Inflammatory macrophage treated with lipopolysaccharide for 1 hour (primary cell): ENCODE data around the gene IQGAP3.
A peak's percentile ranks its signal among the peaks of the same experiment; 100 is the strongest.

Experiments
- DNase-seq, 2 donors: peaks; one replicate each; pipeline ENCODE4 v3.0.0-alpha.2; 2020 to 2022

IQGAP3 gene

DNA sequence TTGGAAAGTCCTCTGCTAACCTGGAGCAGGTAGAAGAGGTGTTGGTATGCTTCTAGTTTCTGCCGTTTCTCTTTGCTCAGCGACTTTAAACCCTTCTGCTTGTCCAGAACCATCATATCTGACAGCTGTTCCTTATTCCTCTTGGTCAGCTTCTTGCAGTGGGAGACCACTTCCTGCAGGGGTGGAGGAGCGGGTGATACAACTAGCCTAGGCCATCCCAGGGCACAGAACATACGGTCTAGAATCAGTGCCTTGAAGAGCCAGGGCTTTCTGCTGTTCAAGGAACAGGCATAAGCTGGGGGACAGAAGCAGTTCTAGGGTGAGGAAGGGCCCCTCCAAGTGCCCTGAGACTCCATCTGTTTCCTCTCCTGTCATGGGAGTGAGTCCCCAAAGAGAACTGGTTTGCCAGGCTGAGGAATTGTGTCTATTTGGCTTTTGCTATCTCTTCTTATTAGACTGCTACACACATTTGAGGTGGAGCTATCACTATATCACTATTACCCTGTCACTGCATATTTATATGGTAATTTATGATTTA lies 32.5 kb downstream of the IQGAP3 start:
- DNase-seq, result peak; percentile 17 to 45

DNA sequence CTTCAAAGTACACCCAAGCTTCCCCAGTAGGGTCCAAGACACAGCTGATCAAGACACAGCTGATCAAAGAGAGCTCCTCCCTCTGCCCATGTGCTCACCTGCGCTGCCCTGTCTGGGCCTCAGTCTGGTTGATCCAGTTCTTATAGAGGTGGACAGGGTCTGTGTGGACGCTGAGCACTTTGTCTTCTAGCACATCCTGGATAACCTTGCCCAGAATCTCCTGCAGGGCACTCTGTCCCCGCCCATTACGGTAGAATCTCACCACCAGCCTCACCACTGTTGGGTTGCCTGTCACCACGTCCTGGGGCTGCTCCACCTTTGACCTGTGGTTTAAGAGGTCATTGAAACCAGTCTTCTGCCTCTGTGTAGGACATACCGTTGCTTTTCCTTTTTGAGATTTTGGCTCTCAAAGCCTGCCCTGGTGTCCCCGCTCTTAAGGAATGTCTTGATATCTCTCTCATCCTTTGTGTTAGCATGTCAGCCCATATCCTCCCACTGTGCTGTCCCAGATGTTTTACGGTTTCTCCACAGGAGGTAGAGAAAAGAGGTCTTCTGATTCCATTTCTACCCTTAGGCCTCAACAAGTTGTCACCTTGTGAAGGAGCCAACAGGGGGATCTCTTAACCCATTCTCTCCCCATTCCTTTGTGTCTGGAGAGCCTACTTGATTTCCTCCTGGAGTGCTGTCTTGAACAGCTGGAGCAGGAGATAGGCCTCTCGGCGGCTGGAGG lies 33.5 kb downstream of the IQGAP3 start:
- no peak for DNase-seq

DNA sequence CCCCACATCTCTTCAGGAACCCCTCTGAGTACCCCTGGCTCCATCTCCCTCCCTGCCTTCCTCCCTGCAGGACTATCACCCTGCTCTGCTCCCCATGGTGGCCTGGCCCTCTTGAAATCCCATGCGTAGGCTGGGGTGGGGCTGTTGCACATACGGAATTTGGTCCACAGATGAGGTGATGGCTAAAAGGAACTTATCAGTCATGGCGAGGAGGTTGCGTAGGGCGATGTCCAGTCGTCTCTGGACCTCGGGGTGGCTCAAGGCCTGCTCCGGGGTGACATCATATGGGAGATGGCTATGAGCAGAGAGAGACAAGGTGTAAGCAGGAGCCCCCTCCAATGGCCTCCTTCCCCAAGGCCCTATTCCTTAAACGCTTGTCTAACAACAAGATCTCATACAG lies 35.3 kb downstream of the IQGAP3 start:
- DNase-seq, result no peak

DNA sequence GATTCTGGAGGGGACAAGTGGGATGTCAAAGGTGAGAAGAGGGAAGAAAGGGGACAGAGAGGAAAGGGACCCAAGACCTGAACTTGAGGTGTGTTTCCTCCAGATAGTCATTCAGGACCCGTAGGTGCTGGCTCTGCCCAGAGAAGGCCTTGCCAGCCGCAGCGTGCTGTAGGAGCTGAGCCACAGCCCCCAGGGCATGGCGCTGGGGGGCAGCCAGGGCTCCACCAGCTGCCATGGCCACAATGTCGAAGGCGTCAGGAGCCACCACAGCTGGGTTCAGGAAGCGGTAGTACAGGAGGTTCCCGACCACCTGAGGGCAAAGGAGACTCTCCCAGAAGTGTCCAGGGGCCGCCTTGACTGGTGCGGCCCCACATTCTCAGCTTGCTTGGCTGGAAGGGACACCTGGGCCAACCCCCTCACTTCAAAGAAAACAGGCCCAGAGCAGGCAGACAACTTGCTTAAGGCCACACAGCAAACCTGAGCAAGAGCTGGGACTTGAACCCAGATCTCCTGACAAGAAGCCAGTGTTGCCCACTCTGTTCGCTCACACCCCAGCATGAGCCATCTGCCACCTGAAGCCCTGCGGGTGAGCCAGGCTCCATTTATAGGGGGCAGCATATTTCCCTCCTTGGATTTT lies 37.8 kb downstream of the IQGAP3 start:
- DNase-seq, result no peak

DNA sequence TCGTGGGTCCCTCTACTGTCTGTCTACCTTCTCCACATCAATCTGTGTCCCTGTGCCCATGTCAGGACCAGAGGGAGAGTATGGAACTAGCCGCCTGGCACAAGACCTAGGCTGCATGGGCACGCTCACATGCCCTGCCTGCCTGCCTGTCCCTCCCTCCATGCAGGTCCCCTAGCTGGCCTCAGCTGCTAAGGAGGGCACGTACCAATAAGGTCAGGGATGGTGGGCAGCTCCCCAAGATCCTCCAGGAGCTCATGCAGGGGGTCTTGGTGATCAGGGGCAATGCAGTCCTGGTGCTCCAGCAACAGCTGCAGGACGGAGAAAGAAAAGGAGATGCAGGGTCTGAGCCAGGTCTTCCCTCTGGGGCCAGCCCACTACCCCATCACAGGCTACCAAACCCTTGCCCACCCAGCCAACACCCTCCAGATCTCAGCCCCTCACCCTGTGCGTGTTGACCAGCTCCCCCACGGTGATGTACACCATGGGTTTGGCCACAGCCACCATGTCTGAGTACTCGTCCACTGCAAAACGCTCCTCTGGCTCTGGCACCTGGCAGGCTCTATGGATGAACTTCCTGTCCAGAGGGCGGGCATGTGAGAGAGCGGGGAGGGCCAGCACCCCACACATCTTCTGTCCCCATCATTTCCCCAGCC lies 38.7 kb downstream of the IQGAP3 start:
- no peak for DNase-seq

DNA sequence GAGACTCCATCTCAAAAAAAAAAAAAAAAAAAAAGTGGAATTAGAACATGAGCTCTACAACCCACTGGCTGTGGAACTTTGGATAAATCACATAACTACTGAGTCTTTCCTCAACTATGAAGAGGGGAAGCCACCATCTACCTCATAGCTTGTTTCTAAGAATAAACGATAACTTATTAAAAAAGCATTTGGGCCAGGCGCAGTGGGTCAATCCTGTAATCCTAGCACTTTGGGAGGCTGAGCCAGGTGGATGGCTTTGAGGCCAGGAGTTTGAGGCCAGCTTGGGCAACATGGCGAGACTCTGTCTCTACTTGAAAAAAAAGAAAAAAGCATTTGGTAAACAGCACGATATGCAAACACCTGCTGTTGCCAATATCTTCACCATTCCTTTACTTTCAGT lies 40.0 kb downstream of the IQGAP3 start:
- no peak for DNase-seq

DNA sequence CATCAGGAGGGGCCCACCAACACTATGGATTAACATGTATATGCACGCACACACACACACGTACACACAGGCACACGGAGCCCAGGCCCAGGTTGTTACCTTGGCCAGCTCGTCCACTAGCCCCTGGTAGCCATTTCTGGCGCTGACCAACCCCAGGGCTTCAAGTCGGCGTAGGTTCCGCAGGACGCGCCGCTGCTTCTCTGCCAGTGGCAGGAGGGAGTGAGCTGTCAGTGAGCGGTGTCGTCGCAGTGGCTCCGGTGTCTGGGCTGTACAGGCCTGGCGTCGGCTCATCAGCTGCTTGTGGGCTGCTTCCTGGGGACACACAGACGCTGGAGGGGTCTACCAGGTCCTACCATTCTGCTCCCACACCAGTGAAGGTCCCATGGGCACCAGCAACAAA lies 42.4 kb downstream of the IQGAP3 start:
- no peak for DNase-seq

DNA sequence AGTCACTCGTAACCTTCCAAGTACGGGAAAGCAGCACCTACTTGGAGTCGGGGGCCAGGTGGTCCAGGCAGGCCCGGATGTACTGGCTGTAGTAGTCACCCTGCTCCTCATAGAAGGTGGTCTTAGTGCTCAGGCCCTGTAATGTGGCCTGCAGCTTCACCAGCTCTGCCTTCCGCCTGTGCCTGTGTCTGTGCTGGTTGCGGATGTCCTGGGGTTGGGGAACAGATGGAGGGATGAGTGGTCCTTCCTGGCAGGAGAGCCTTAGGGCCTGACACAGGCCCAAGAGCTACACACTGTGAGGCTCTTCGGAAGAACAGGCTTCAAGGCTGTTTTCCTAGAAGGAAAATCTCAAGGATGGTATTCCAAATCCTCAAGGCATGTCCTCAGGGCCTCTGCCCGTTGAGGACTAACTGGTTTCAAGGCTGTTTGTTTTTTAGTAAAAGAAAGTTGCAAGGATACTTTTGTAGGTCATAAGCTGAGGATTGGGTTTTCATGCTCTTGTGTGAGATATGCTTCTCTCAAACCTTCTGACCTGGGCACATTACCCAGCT lies 43.4 kb downstream of the IQGAP3 start:
- DNase-seq, result no peak

DNA sequence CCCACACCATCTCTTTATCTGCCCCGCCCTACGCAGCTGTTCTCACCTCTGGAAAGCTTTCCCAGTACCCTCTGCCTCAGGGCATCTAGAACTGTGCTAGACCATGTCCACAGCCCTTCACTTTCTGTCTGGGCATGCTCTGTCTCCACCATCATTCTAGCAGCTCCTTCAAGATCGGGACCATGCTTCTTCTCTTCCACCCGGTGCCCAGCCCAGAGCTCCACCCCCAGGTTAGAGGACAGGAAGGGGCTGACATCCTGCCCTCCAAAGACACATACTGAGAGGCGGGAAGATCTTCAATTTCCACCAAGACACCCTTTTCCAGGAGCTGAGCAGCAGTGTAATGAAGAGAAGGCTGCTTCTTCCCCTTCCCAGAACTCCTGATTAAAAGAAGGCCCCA lies 44.1 kb downstream of the IQGAP3 start:
- no peak for DNase-seq

DNA sequence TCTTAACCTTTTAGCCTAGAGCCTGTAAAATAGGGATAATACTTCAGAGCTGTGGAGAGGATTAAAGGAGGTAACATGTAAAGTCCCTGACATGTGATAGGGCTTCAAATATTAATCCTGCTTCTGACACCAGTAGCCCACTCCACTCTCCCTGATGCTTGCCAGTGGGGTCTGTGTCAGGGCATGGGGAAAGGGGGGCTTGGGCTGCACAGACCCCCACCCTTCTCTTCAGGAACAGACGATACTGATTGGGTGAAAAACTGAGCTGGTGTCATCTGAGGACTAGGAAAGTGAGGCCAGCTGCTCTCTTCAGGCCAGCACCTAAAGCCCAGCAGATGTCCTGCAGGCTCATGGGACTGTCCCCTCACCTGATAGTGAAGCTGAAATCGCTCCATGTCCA lies 44.8 kb downstream of the IQGAP3 start:
- no peak for DNase-seq

DNA sequence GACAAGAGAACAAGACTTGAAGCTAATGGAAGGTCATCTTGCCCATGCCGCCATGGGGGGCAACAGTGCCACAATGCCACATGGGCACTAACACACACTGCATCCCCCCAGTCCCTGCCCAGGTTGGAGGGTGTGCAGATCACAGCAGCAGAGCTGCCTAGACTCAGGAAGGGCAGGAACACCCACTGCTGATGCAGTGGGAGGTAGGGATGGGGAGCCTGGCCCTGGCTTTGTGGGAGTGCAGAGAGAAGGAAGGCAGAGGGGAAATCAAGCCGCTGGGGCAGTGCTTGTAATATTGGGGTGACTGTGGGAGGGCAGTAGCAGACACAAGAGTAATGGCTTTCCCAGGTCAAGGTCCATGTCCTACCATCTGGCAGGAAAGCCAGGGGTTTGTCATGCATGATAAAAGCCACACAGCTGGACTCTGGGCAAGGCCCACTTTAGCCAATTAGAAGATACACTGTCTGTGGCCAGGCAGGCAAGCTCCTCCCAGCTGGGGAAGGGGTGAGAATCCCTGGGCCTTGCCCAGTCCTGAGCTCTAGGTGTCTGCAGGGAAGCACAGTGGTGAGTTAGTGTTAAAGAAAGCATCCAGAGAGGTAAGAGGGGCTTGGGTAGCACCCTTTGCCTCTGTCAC lies 46.4 kb downstream of the IQGAP3 start:
- DNase-seq, result no peak

DNA sequence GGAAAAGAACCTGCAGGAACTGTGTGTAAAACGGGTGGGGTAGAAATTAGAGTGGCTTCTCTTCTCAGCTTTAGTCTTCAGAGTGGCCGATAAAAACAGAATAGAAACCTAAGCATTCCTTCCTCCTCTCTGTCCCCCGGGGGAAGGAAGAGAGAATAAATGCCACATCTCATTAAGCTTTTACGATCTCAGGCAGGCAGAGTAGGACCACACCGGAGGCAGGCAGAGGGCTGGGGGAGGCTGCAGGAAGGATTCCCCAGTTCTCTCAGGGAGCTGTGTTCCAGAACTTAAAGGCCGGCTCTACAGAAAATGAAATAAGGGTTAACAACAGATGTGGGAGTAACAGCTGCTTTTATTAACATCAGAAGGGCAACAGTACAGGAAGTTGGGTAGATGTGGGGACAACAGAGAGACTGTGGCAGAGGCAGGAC lies 47.3 kb downstream of the IQGAP3 start:
- DNase-seq, result peak in 1 of 2 donors; percentile 26

DNA sequence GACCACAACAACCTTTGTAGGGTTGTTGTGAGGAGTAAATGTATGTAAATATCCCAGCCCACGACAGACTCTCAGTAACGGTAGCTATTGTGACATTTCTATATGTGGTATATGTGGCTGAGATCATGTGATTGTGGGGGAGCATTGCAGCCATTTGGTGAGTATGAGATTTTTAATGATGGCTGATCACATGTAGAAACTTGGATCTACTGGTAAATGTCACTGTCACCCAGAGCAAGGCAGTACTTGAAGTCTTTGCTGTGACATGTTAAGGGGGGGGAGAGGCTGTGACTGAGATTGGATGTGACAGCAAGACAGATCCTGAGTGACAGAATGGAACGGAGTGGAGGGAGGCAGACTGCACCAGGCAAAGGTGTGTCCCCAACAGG lies 47.9 kb downstream of the IQGAP3 start:
- peak; percentile 68 to 75 for DNase-seq

DNA sequence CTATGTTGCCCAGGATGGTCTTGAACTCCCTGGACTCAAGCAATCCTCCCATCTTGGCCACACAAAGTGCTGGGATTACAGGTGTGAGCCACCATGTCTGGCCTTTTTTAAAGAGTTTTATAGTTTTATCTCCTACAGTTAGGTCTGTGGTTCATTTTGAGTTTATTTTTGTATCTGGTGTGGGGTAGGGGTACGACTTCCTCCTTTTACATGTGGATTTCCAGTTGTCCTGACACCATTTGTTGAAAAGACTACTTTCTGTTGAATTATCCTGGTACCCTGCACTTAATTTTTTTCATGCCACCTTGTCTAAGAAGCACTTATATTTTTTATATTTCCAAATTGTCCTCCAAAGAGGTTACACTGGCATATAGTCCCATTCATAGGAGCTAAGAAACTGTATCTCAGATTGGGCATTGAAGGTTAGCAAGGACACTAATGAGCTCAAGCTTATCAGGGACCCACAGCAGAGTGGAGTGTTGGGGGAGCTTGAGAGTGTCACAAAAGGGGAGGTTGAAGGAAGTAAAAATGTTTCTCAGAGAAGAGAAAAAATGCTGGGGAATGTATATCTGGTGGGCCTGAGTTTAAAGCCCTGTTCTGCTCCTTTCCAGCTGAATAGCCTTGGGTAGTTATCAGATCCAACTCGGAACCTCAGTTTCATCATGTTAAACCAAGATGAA lies 48.4 kb downstream of the IQGAP3 start:
- DNase-seq, result no peak

DNA sequence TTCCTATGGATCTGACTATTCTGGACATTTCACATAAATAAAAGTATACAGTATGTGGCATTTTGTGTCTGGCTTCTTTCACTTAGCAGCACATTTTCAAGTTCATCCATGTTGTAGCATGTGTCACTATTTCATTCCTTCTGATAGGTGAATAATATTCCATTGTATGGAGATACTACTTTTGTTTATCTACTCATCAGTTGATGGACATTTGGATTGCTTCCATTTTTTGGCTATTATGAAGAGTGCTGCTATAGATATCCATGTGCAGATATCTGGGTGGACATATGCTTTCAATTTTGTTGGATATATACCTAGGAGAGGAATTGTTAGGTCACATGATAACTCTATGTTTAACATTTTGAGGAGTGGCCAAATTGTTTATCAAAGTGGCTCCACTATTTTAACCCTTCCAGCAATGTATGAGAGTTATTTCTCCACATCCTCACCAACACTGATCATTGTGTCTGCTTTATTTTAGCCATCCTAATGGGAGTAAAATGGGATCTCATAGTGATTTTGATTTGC lies 49.9 kb downstream of the IQGAP3 start:
- no peak for DNase-seq

DNA sequence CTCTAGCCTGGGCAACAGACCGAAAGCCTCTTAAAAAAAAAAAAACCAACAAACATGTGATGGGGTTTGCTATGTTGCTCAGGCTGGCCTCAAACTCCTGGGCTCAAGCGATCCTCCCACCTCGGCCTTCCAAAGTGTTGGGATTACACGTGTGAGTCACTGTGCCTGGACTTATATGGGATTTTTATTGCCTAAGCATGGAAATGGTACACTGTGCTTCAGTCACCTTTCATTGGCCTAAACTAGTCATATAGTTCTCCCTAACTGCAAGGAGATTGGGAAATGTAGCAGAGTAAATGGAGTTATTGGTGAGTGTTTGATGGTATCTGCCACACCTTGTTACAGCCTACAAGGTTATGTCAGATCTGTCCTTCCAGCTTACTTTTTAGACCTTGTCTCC lies 54.6 kb downstream of the IQGAP3 start:
- no peak for DNase-seq

DNA sequence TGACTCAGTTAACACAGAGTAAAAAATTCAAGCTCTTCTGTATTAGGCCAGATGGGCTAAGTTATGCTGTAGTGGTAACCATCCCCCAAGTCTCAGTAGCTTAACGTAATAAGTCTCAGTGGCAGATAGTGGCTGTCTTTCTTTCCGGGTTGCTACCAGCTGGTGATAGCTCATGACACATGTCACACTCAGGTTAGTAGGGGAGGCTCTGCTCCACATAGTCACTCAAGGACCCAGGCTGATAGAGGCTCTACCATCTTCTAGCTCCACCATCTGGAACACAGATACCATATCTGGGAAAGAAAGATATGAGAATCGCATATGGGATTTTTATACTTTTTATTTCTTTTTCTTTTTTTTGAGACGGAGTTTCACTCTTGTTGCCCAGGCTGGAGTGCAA lies 55.5 kb downstream of the IQGAP3 start:
- no peak for DNase-seq

DNA sequence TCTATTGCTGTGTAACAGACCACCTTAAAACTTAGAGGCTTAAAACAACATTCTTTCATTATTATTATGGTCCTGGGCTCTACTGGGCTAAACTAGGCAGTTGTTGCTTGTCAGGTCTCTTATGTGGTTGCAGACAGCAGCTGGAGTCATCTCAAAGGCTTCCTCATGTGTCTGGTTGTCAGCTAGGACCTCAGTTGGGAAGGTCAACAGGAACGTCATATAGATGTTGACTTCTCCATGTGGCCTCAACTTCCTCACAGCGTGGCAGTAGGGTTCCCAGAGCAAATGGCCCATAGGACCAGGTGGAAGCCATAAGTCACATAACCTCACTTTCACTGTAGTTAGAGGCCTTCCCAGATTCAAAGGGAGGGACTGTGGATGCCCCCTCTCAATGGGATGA lies 56.4 kb downstream of the IQGAP3 start:
- DNase-seq, result peak in 1 of 2 donors; percentile 39

DNA sequence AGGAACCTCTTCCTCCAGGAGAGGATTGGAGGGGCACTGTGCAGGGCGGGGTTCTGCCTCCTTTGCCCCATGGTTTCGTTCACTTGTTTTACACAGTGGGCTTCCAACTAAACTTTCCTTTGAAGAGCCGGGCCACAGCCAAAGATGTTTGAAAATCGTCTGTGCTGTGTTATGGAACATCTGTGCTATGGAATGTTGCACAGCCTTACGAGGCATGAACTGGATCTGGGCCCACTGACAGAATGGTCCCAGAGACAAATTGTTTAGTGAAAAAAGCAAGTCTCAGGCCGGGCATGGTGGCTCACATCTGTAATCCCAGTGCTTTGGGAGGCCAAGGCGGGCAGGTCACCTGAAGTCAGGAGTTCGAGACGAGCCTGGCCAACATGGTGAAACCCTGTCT lies 59.2 kb downstream of the IQGAP3 start:
- DNase-seq, result no peak

DNA sequence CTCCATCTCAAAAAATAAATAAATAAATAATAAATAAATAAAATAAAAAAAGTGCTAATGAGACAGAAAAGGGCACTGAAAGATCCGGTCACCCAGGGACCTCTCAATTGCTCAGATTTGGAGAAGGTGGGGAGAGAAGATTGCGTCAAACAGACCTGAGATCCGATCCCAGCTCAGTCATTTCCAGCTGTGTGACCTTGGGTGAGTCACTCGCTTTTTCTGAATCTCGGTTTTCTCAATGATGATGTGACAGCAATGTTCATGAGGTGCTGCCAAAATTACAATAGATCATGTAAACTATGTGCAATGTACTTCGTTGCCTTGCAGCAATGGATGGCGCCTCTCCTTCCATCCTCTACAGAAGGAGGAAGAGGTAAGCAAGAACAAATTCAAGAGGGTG lies 60.7 kb downstream of the IQGAP3 start:
- DNase-seq, result peak; percentile 50 to 69

DNA sequence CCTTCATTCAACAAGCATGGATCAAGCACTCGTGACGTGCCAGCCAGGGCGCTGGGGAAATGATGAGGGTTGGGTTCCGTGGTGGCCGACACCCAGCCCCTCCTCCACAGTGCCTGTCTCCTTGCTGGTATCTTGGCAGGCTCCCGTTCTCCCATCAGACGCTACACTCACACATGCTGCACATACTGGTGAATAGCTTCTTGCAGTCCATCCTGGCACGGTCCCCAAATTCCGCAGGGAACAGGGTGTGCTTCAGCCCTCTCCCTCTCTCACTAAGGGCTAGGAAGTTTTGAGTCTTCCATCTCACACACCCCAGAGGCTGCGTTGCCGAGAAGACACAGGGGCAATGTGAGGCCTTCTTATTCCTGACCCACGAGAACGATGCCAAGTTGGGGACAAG lies 61.7 kb downstream of the IQGAP3 start:
- no peak for DNase-seq

DNA sequence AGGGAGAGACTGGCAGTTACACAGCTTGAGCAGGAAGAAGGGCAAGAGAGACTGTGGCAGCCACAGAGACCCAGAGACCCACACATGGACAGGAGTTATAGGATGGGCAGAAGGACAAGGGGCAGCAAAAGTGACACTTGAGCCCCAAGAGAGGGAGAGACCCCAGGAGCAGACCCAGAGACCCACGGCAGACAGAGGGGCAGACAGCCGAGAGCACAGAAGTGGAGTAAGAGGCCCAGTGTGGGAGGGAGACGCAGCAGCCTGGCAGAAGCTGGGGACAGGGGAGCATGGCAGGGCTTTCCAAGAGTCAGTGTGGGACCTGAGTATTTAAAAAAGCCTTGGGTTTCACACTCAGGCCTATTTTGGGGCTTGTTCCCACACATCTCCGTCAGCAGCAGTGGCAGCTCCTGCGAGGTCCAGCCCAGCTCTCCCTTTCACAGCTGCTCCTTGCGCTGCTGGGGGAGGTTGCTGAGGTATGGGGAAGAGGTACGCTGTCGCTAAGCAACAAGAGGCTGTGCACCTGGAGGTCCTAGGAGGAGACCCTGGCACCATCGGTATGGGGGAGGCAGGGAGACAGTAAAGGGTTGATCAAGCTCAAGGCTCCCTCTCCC lies 62.8 kb downstream of the IQGAP3 start:
- DNase-seq, result no peak
